PC-9 (cell line): ENCODE results near the gene PCDHGA9.

Experiments
- EZH2 ChIP-seq: fragments of 200-600 bp; sonication (generic); IDR thresholded peaks from 2 replicates; pipeline ENCODE4 v1.8.0; 2017; ENCODE audit warnings: antibody characterized with exemption, low read depth
- TF ChIP-seq, protein P1 (sequence below): fragments of 200-600 bp; sonication (generic); conservative IDR thresholded peaks from 2 replicates; pipeline ENCODE4 v1.6.1; 2017; ENCODE audit warnings: mixed run types, antibody characterized with exemption, mild to moderate bottlenecking, moderate library complexity

DNA sequence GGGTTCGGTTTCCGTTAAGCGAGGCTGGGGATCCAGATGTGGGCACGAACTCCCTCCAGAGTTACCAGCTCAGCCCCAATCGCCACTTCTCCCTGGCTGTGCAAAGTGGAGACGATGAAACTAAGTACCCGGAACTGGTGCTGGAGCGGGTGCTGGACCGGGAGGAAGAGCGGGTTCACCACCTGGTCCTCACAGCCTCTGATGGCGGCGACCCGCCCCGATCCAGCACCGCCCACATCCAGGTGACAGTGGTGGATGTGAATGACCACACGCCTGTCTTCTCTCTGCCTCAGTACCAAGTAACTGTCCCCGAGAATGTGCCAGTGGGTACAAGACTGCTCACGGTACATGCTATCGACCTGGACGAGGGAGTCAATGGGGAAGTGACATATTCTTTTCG is 19.2 kb upstream of the PCDHGA9 start:
- TF ChIP-seq, protein P1, sequence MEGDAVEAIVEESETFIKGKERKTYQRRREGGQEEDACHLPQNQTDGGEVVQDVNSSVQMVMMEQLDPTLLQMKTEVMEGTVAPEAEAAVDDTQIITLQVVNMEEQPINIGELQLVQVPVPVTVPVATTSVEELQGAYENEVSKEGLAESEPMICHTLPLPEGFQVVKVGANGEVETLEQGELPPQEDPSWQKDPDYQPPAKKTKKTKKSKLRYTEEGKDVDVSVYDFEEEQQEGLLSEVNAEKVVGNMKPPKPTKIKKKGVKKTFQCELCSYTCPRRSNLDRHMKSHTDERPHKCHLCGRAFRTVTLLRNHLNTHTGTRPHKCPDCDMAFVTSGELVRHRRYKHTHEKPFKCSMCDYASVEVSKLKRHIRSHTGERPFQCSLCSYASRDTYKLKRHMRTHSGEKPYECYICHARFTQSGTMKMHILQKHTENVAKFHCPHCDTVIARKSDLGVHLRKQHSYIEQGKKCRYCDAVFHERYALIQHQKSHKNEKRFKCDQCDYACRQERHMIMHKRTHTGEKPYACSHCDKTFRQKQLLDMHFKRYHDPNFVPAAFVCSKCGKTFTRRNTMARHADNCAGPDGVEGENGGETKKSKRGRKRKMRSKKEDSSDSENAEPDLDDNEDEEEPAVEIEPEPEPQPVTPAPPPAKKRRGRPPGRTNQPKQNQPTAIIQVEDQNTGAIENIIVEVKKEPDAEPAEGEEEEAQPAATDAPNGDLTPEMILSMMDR = no peak
- TF ChIP-seq EZH2 = no peak
